SK-N-SH (cell line): ENCODE results near the gene KRT33B. TPM values are rescaled to one million over a fixed set of nuclear protein-coding genes. Genes with fewer than 3 reads are reported as not detected.
"Not testable (repeated sequence)": the region's sequence is repeated elsewhere in the genome, so short reads cannot be mapped to it uniquely, and the experiment has no call there.

Experiments used
- CTCF ChIA-PET: fragments of 300-600, 350-600 bp; formaldehyde crosslinking; extraction: SDS; loops from one replicate; lab custom pipeline; 2021; lab: Yijun Ruan, JAX
- POLR2A ChIA-PET: fragments of 350-600 bp; sonication (Branson Sonifier 250); formaldehyde crosslinking; extraction: SDS; loops from one replicate; lab custom pipeline; 2020; ENCODE audit warnings: antibody characterized with exemption, inconsistent platforms; lab: Yijun Ruan, JAX
- DNase-seq: peaks from one replicate; pipeline ENCODE4 v3.0.0; 2012
- H2AFZ ChIP-seq: fragments of 200-600 bp; sonication (generic); 2 replicates; pipeline ENCODE4 v1.8.1; 2016; ENCODE audit warnings: antibody characterized with exemption, mild to moderate bottlenecking, low read depth
- H3F3A ChIP-seq: fragments of 200-600 bp; sonication (generic); replicated peaks from 2 replicates; pipeline ENCODE3; 2016; ENCODE audit warnings: antibody characterized with exemption, mild to moderate bottlenecking; ENCODE audit not compliant: insufficient read depth
- H3K27ac ChIP-seq, 2 experiments: fragments of 200-500 bp in 1 of 2; fragments of 200-600 bp in 1 of 2; sonication (Bioruptor generic) in 1 of 2; sonication (generic), shearing (Covaris generic) in 1 of 2; 2 replicates each; pipeline versions ENCODE4 v1.5.1 to v1.6.1; 2014 to 2016; ENCODE audit warnings: low read depth in 2 of 2, inconsistent platforms in 1 of 2, low read length in 1 of 2, mild to moderate bottlenecking in 1 of 2, mixed read lengths in 1 of 2
- H3K27me3 ChIP-seq: fragments of 200-600 bp; sonication (generic), shearing (Covaris generic); 2 replicates; pipeline ENCODE4 v1.6.1; 2016; ENCODE audit warnings: mixed run types; ENCODE audit not compliant: insufficient read depth
- H3K36me3 ChIP-seq, 2 experiments: fragments of 200-500 bp in 1 of 2; fragments of 200-600 bp in 1 of 2; sonication (Bioruptor generic) in 1 of 2; sonication (generic) in 1 of 2; replicated peaks in 1 of 2; 2 replicates each; pipeline versions ENCODE3 to v1.5.1; 2014 to 2016; ENCODE audit warnings: low read length in 1 of 2, mild to moderate bottlenecking in 1 of 2; ENCODE audit not compliant: insufficient read depth in 2 of 2, control insufficient read depth in 1 of 2
- H3K4me1 ChIP-seq, 2 experiments: fragments of 200-500 bp in 1 of 2; fragments of 200-600 bp in 1 of 2; sonication (Bioruptor generic) in 1 of 2; sonication (generic), shearing (Covaris generic) in 1 of 2; 2 replicates each; pipeline versions ENCODE4 v1.5.1 to v1.6.1; 2014 to 2016; ENCODE audit warnings: low read depth in 1 of 2, low read length in 1 of 2, mixed run types in 1 of 2; ENCODE audit not compliant: insufficient read depth in 2 of 2, control insufficient read depth in 1 of 2
- H3K4me2 ChIP-seq: fragments of 200-600 bp; sonication (generic), shearing (Covaris generic); 2 replicates; pipeline ENCODE4 v1.6.1; 2017; ENCODE audit warnings: mixed run types
- H3K4me3 ChIP-seq, 2 experiments: fragments of 200-500 bp in 1 of 2; fragments of 200-600 bp in 1 of 2; sonication (Bioruptor generic) in 1 of 2; sonication (generic), shearing (Covaris generic) in 1 of 2; 2 replicates each; pipeline versions ENCODE4 v1.5.1 to v1.8.1; 2014 to 2016; ENCODE audit warnings: low read depth in 2 of 2, inconsistent platforms in 1 of 2, low read length in 1 of 2, mild to moderate bottlenecking in 1 of 2, mixed read lengths in 1 of 2, moderate library complexity in 1 of 2
- H3K79me2 ChIP-seq: fragments of 200-600 bp; sonication (generic); 2 replicates; pipeline ENCODE4 v1.8.1; 2017; ENCODE audit warnings: mild to moderate bottlenecking; ENCODE audit not compliant: insufficient read depth
- H3K9ac ChIP-seq: fragments of 200-600 bp; sonication (generic); 2 replicates; pipeline ENCODE4 v1.6.1; 2017; ENCODE audit warnings: mixed run types
- H3K9me2 ChIP-seq: fragments of 200-600 bp; sonication (generic); 2 replicates; pipeline ENCODE4 v1.6.1; 2017; ENCODE audit warnings: mixed run types
- H3K9me3 ChIP-seq: fragments of 200-600 bp; sonication (generic); 2 replicates; pipeline ENCODE4 v1.6.1; 2017; ENCODE audit warnings: mixed run types, mild to moderate bottlenecking, moderate library complexity
- H4K20me1 ChIP-seq: fragments of 200-600 bp; sonication (generic); 2 replicates; pipeline ENCODE4 v1.6.1; 2017; ENCODE audit warnings: mild to moderate bottlenecking, mixed run types; ENCODE audit not compliant: insufficient read depth
- CTCF ChIP-seq: fragments of 200-600 bp; sonication (generic); IDR thresholded peaks from 2 replicates; pipeline ENCODE4 v1.6.1; 2017; ENCODE audit warnings: antibody characterized with exemption, mild to moderate bottlenecking, moderate library complexity
- EZH2phosphoT487 ChIP-seq: fragments of 200-600 bp; sonication (generic); IDR thresholded peaks from 2 replicates; pipeline ENCODE4 v1.6.1; 2017; ENCODE audit warnings: low read depth, mixed run types, mild to moderate bottlenecking, antibody characterized with exemption, moderate library complexity, borderline replicate concordance
- MXI1 ChIP-seq: IDR thresholded peaks from 2 replicates; pipeline ENCODE4 v1.6.1; 2012; ENCODE audit warnings: mild to moderate bottlenecking, low read depth, low read length, improper control_type of control experiment
- PBX3 ChIP-seq: IDR thresholded peaks from 2 replicates; pipeline ENCODE4; 2012
- RAD21 ChIP-seq: IDR thresholded peaks from 2 replicates; pipeline ENCODE4 v1.6.1; 2012; ENCODE audit warnings: mild to moderate bottlenecking, low read length
- WGBS: methylation state at CpG from one replicate; pipeline ENCODE4 v1.1.6; 2017; ENCODE audit warnings: low lambda C conversion rate; 5-methylcytosine and 5-hydroxymethylcytosine counted together
- polyA plus RNA-seq, 3 experiments: library from polyadenylated mRNA; depleted of rRNA; stranded (reverse); fragments of >200 nt; gene quantifications; 2 replicates each; pipeline ENCODE4 v1.2.3, GENCODE V29; 2012
- TF ChIP-seq, protein P1 (sequence below): fragments of 150-350 bp; IDR thresholded peaks from 2 replicates; pipeline ENCODE4 v1.6.1; 2016; ENCODE audit warnings: mild to moderate bottlenecking, low read depth, low read length

Gene KRT33B
- polyA plus RNA-seq, 1 of the 3 experiments (the other 2 are of a cell fraction): 0.08 TPM

DNA sequence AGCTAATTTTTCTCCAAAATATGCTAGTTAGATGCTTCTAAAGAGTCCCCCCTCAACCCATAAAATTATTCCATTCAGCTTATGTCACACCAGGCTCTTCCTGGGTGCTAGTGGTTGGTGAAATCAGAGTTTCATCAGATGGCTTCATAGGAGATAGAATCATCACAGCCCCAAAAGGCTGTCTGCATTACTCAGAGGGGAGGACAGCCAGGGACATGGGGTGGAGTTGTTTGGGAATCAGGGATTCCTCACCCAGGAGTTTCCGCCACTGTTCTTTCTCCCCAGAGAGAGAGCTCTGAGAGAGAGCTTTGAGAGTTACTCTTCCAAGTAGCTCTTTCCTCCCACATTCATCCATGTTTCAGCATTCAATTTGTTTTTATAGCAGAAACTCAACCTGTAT lies 12.8 kb upstream of the KRT33B start:
- no peaks in the 10 kb centered on the region for H3K36me3 ChIP-seq
- H3K4me2 ChIP-seq: no peak overlapping the region
- peaks cover 0 to 6% of the 10 kb centered on the region in 2 experiments; a peak in 1 of 4 replicates for H3K4me1 ChIP-seq
- no peak for TF ChIP-seq PBX3
- no peak for TF ChIP-seq MXI1
- TF ChIP-seq RAD21: no peak
- TF ChIP-seq EZH2phosphoT487: no peak
- TF ChIP-seq, protein P1, sequence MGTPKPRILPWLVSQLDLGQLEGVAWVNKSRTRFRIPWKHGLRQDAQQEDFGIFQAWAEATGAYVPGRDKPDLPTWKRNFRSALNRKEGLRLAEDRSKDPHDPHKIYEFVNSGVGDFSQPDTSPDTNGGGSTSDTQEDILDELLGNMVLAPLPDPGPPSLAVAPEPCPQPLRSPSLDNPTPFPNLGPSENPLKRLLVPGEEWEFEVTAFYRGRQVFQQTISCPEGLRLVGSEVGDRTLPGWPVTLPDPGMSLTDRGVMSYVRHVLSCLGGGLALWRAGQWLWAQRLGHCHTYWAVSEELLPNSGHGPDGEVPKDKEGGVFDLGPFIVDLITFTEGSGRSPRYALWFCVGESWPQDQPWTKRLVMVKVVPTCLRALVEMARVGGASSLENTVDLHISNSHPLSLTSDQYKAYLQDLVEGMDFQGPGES: no peak
- no peak for TF ChIP-seq CTCF
- ChIA-PET CTCF (interaction anchor here (0.7 to 0.9 kb wide), 2 partner anchors 167 to 266 kb away, joined by 3 to 4 read pairs; no protein-coding TSS in a partner anchor), POLR2A (no interaction called here)
- H3K9me2 ChIP-seq: no peaks in the 10 kb centered on the region
- no peaks in the 10 kb centered on the region for H3K79me2 ChIP-seq
- H3F3A ChIP-seq: no peaks in the 10 kb centered on the region
- no peaks in the 10 kb centered on the region for H3K27me3 ChIP-seq
- H3K9ac ChIP-seq: no peak overlapping the region
- no peak overlapping the region for H3K27ac ChIP-seq
- no peaks in the 10 kb centered on the region for H4K20me1 ChIP-seq
- H2AFZ ChIP-seq: no peak overlapping the region
- no peaks in the 10 kb centered on the region for H3K9me3 ChIP-seq
- no peak overlapping the region for H3K4me3 ChIP-seq
- DNase-seq: no peak
- 93% methylated on average over 1 of the region's 1 CpG for WGBS

GRCh38 chr17:41381943-41382342 lies 12.3 kb upstream of the KRT33B start, which contains the start of gene KRT34:
TSS of gene KRT34 (minus strand) at chr17:41382306. CDS start at chr17:41382246, 60 bp downstream.
- CTCF ChIA-PET: interaction anchor here (0.7 to 1.2 kb wide), 4 partner anchors 53 to 266 kb away, joined by 3 to 4 read pairs (median 4); no protein-coding TSS in a partner anchor
- H4K20me1 ChIP-seq, POLR2A ChIA-PET, H3K4me1 ChIP-seq, H2AFZ ChIP-seq, H3K4me2 ChIP-seq, H3K36me3 ChIP-seq, H3F3A ChIP-seq, H3K9me3 ChIP-seq, H3K9me2 ChIP-seq, H3K9ac ChIP-seq, H3K27me3 ChIP-seq, H3K27ac ChIP-seq, H3K79me2 ChIP-seq, DNase-seq, H3K4me3 ChIP-seq: not testable (repeated sequence)
- WGBS: 47% methylated on average over 9 of the region's 13 CpGs
